Ovary (tissue), 3 donors: ENCODE results near the gene PCYT1A.

ENCODE experiments used
- POLR2A ChIP-seq: fragments of 450-650 bp; IDR thresholded peaks from one replicate; pipeline ENCODE4 v1.6.1; 2017; ENCODE audit warnings: antibody characterized with exemption, mild to moderate bottlenecking, moderate library complexity
- TF ChIP-seq, protein P1 (sequence below), 3 donors: fragments of 450-650 bp in 2 of 3; fragments of 200-600 bp in 1 of 3; IDR thresholded peaks; one replicate each; pipeline versions ENCODE4 v1.5.1 to v1.8.0; 2016 to 2022; ENCODE audit warnings: antibody characterized with exemption in 3 of 3, mild to moderate bottlenecking in 1 of 3
- donor health status: DM: no; HTN: no; CAD: no.

DNA sequence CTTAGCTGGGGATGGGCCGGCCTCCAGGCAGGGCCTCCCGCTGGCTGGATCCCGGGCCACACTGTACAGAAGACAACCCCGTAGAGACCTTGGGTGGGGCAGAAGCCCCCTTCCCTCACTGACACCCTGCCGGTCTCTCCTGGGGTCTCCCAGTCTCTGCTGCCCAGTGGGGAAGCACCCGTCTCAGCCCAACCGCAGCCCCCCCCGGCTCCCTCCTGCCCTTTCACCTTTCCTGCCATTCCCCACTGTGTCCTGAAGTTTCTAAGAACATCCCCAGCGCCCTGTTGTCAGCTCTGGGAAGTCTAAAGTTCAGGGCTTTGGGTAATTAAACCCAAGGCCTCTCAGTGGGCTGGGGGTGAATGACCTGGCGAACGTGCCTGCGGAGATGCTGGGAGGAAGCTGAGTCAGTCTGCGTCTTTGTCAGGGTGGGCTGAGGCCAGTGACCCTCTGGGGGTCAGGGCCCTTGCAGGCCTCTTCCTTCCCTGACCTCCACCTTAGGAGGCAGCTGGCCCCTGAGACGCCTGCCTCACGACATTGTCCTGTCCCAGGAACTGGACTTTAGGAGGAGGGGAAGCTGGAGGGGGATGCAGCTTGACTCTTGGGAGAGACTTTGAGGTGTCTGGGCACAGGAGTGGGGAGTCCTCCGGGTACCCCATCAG is 72.6 kb downstream of the PCYT1A start:
- TF ChIP-seq, protein P1, sequence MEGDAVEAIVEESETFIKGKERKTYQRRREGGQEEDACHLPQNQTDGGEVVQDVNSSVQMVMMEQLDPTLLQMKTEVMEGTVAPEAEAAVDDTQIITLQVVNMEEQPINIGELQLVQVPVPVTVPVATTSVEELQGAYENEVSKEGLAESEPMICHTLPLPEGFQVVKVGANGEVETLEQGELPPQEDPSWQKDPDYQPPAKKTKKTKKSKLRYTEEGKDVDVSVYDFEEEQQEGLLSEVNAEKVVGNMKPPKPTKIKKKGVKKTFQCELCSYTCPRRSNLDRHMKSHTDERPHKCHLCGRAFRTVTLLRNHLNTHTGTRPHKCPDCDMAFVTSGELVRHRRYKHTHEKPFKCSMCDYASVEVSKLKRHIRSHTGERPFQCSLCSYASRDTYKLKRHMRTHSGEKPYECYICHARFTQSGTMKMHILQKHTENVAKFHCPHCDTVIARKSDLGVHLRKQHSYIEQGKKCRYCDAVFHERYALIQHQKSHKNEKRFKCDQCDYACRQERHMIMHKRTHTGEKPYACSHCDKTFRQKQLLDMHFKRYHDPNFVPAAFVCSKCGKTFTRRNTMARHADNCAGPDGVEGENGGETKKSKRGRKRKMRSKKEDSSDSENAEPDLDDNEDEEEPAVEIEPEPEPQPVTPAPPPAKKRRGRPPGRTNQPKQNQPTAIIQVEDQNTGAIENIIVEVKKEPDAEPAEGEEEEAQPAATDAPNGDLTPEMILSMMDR (IDR thresholded peaks at IDR 0.05) = no peak
- no peak for TF ChIP-seq POLR2A
